Measurements from ENCODE around the gene SUCLA2. TPM values are rescaled to one million over a fixed set of nuclear protein-coding genes. Genes with fewer than 3 reads are reported as not detected.

The SUCLA2 gene
- total and polyA plus RNA-seq, 9 of the 15 experiments (the other 6 are each of a cell fraction or from before 2014, with no cell fraction given), result 23.3 to 52.9 (median 35.8) TPM

DNA sequence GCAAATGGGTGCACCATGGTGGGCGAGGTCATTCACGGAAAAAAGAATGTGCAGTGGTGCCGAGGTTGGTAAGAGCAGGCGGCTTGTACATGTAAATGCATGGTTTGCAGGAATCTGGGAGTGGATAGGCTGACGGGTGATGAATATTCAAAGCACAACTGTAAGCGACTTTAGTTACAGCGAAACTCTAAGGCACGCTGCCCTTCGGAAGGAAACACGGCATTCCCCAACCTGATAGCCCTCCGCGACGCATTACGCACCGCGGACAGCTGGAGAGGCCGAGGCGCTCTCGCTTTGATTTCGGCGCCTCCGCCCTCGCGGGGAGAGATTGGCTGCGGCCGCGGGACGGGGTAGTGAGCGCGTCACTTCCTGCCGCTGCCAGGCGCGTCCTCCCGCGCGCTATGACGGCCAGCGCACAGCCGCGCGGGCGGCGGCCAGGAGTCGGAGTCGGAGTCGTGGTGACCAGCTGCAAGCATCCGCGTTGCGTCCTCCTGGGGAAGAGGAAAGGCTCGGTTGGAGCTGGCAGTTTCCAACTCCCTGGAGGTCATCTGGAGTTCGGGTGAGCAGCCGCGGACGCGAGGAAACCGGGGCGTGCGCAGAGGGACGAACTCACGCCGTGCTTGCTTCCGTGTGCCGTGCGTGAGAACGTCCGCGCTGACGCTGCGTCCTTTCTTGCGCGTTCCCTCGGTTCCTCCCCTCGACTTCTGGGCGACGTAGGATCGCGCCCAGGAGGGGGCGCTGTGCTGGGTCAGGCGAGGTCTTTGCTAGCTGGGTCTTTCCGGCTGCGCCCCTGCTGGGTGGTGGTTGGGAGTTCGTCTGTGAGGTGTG is 36.5 kb upstream of the SUCLA2 start, which contains the start of gene NUDT15 (continued):
- TF ChIP-seq ETS1 (conservative IDR thresholded peaks at IDR 0.05; ENCODE audit: control insufficient read depth, low read depth, low read length) (peak; percentile 75; the same call in 1 of the 2 replicates), MBD2 (IDR thresholded peaks at IDR 0.05; ENCODE audit: borderline replicate concordance, low read depth) (peak; percentile 52; the same call in 1 of the 2 replicates), ZNF696 (CRISPR knock-in tag; conservative IDR thresholded peaks at IDR 0.05) (no peak), NFIC (IDR thresholded peaks at IDR 0.05) (peak; percentile 37; the same call in 1 of the 2 replicates), ZNF24 (IDR thresholded peaks at IDR 0.05) (peak; percentile 61; the same call in 1 of the 2 replicates), C11orf30 (IDR thresholded peaks at IDR 0.05; ENCODE audit: low read depth) (peak; percentile 75), PURB (CRISPR knock-in tag; IDR thresholded peaks at IDR 0.05; ENCODE audit: low read depth) (no peak), U2AF1 (optimal IDR thresholded peaks at IDR 0.05; ENCODE audit: low read depth, low read length) (no peak), GTF2F1 (IDR thresholded peaks at IDR 0.05; ENCODE audit: low read depth, low read length) (0 out of 2 replicates have a peak, but pooled peaks have one; percentile 3), CBX8 (IDR thresholded peaks at IDR 0.05; ENCODE audit: borderline replicate concordance, extremely low read depth, low read depth, low read length, poor library complexity, severe bottlenecking) (no peak), FOXA1 (IDR thresholded peaks at IDR 0.05; ENCODE audit: borderline replicate concordance) (no peak), HDAC2 (IDR thresholded peaks at IDR 0.05) (peak; percentile 57; the same call in 1 of the 2 replicates)
- TF ChIP-seq, protein P1, sequence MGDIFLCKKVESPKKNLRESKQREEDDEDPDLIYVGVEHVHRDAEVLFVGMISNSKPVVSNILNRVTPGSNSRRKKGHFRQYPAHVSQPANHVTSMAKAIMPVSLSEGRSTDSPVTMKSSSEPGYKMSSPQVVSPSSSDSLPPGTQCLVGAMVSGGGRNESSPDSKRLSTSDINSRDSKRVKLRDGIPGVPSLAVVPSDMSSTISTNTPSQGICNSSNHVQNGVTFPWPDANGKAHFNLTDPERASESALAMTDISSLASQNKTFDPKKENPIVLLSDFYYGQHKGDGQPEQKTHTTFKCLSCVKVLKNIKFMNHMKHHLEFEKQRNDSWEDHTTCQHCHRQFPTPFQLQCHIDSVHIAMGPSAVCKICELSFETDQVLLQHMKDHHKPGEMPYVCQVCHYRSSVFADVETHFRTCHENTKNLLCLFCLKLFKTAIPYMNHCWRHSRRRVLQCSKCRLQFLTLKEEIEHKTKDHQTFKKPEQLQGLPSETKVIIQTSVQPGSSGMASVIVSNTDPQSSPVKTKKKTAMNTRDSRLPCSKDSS (IDR thresholded peaks at IDR 0.05; ENCODE audit: low read depth, partially characterized antibody), result no peak
- TF ChIP-seq, protein P2, sequence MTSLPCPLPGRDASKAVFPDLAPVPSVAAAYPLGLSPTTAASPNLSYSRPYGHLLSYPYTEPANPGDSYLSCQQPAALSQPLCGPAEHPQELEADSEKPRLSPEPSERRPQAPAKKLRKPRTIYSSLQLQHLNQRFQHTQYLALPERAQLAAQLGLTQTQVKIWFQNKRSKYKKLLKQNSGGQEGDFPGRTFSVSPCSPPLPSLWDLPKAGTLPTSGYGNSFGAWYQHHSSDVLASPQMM (CRISPR knock-in tag; IDR thresholded peaks at IDR 0.05), result no peak
- TF ChIP-seq, protein P3, sequence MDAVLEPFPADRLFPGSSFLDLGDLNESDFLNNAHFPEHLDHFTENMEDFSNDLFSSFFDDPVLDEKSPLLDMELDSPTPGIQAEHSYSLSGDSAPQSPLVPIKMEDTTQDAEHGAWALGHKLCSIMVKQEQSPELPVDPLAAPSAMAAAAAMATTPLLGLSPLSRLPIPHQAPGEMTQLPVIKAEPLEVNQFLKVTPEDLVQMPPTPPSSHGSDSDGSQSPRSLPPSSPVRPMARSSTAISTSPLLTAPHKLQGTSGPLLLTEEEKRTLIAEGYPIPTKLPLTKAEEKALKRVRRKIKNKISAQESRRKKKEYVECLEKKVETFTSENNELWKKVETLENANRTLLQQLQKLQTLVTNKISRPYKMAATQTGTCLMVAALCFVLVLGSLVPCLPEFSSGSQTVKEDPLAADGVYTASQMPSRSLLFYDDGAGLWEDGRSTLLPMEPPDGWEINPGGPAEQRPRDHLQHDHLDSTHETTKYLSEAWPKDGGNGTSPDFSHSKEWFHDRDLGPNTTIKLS (IDR thresholded peaks at IDR 0.05; ENCODE audit: borderline replicate concordance, low read depth), result peak; percentile 53; the same call in 1 of the 2 replicates
- TF ChIP-seq, protein P4, sequence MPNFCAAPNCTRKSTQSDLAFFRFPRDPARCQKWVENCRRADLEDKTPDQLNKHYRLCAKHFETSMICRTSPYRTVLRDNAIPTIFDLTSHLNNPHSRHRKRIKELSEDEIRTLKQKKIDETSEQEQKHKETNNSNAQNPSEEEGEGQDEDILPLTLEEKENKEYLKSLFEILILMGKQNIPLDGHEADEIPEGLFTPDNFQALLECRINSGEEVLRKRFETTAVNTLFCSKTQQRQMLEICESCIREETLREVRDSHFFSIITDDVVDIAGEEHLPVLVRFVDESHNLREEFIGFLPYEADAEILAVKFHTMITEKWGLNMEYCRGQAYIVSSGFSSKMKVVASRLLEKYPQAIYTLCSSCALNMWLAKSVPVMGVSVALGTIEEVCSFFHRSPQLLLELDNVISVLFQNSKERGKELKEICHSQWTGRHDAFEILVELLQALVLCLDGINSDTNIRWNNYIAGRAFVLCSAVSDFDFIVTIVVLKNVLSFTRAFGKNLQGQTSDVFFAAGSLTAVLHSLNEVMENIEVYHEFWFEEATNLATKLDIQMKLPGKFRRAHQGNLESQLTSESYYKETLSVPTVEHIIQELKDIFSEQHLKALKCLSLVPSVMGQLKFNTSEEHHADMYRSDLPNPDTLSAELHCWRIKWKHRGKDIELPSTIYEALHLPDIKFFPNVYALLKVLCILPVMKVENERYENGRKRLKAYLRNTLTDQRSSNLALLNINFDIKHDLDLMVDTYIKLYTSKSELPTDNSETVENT (CRISPR knock-in tag; IDR thresholded peaks at IDR 0.05), result no peak
- TF ChIP-seq, protein P5, sequence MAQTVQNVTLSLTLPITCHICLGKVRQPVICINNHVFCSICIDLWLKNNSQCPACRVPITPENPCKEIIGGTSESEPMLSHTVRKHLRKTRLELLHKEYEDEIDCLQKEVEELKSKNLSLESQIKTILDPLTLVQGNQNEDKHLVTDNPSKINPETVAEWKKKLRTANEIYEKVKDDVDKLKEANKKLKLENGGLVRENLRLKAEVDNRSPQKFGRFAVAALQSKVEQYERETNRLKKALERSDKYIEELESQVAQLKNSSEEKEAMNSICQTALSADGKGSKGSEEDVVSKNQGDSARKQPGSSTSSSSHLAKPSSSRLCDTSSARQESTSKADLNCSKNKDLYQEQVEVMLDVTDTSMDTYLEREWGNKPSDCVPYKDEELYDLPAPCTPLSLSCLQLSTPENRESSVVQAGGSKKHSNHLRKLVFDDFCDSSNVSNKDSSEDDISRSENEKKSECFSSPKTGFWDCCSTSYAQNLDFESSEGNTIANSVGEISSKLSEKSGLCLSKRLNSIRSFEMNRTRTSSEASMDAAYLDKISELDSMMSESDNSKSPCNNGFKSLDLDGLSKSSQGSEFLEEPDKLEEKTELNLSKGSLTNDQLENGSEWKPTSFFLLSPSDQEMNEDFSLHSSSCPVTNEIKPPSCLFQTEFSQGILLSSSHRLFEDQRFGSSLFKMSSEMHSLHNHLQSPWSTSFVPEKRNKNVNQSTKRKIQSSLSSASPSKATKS (CRISPR knock-in tag; IDR thresholded peaks at IDR 0.05), result no peak

All from K562 (cell line).